HUES48 (cell line): ENCODE measurements around the gene B4GALT7.

Experiments used
- H3K27ac ChIP-seq: one replicate; pipeline ENCODE4 v1.7.0; 2013; ENCODE audit warnings: low read depth, low read length, inconsistent platforms
- H3K27me3 ChIP-seq: 2 replicates; pipeline ENCODE4 v1.6.1; 2013; ENCODE audit warnings: mild to moderate bottlenecking, low read length; ENCODE audit not compliant: control insufficient read depth, insufficient read depth
- H3K36me3 ChIP-seq: 2 replicates; pipeline ENCODE4 v1.6.1; 2013; ENCODE audit warnings: low read length; ENCODE audit not compliant: control insufficient read depth, insufficient read depth
- H3K4me1 ChIP-seq: 2 replicates; pipeline ENCODE4 v1.6.1; 2013; ENCODE audit warnings: mild to moderate bottlenecking, low read length; ENCODE audit not compliant: control insufficient read depth, insufficient read depth
- H3K4me3 ChIP-seq: 2 replicates; pipeline ENCODE4 v1.5.1; 2013; ENCODE audit warnings: mild to moderate bottlenecking, low read depth, low read length
- H3K9ac ChIP-seq: 2 replicates; pipeline ENCODE4 v1.6.1; 2013; ENCODE audit warnings: mild to moderate bottlenecking, low read depth, low read length, moderate library complexity
- H3K9me3 ChIP-seq: 2 replicates; pipeline ENCODE4 v1.6.1; 2013; ENCODE audit warnings: low read length; ENCODE audit not compliant: control insufficient read depth, insufficient read depth

B4GALT7 gene

GRCh38 chr5:177603631-177604030 is 3.7 kb downstream of the B4GALT7 start:
- no peaks in the 10 kb centered on the region for H3K9me3 ChIP-seq
- no peaks in the 10 kb centered on the region; the same call in 1 of the 2 replicates for H3K36me3 ChIP-seq
- peaks cover 16% of the 10 kb centered on the region for H3K4me1 ChIP-seq
- H3K9ac ChIP-seq = no peak overlapping the region
- no peaks in the 10 kb centered on the region for H3K27me3 ChIP-seq
- H3K27ac ChIP-seq = no peak overlapping the region
- no peak overlapping the region for H3K4me3 ChIP-seq

GRCh38 chr5:177604116-177604521 is 4.2 kb downstream of the B4GALT7 start:
- H3K4me3 ChIP-seq = no peak overlapping the region
- H3K9me3 ChIP-seq = no peaks in the 10 kb centered on the region
- no peaks in the 10 kb centered on the region; the same call in 1 of the 2 replicates for H3K36me3 ChIP-seq
- peaks cover 16% of the 10 kb centered on the region for H3K4me1 ChIP-seq
- H3K27me3 ChIP-seq = no peaks in the 10 kb centered on the region
- no peak overlapping the region for H3K27ac ChIP-seq
- H3K9ac ChIP-seq = no peak overlapping the region

DNA sequence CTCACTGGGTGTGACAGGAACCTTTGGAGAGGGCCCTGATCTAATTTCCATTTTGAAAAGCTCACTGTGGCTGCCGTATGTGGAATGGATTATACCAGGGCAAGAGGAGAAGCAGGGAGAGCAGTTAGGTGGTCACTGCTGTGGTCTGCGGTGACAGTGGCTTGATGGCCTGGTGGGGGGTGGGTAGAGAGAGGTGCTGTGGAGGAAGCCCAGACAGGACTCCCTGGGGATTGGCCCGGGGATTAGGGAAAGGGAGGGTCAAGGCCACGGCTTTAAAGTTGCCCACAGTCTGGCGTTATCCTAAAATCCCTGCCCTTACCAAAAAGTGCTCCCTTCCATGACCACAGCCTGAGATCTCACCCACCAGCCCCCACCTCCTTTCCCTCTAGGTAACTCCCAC is 4.7 kb downstream of the B4GALT7 start:
- Histone ChIP-seq H3K27ac (no peak overlapping the region), H3K9me3 (no peaks in the 10 kb centered on the region), H3K4me3 (no peak overlapping the region), H3K27me3 (no peaks in the 10 kb centered on the region), H3K4me1 (peaks cover 16% of the 10 kb centered on the region), H3K9ac (no peak overlapping the region), H3K36me3 (peaks cover 5% of the 10 kb centered on the region; the same call in 1 of the 2 replicates)

- Histone ChIP-seq H3K27ac (no peak overlapping the region), H3K9ac (no peak overlapping the region)
Observed at GRCh38 chr5:177605078-177605477, 5.1 kb downstream of the B4GALT7 start.

GRCh38 chr5:177605667-177606066 is 5.7 kb downstream of the B4GALT7 start:
- no peak overlapping the region for H3K27ac ChIP-seq
- H3K4me3 ChIP-seq = no peak overlapping the region
- no peak overlapping the region for H3K9ac ChIP-seq
- H3K27me3 ChIP-seq = no peaks in the 10 kb centered on the region
- H3K9me3 ChIP-seq = no peaks in the 10 kb centered on the region
- peaks cover 15% of the 10 kb centered on the region for H3K4me1 ChIP-seq
- peaks cover 9% of the 10 kb centered on the region; the same call in 1 of the 2 replicates for H3K36me3 ChIP-seq

More at GRCh38 chr5:177605078-177605477, 5.1 kb downstream of the B4GALT7 start:
- H3K4me3 ChIP-seq = no peak overlapping the region
- no peaks in the 10 kb centered on the region for H3K9me3 ChIP-seq
- no peaks in the 10 kb centered on the region for H3K27me3 ChIP-seq
- peaks cover 16% of the 10 kb centered on the region for H3K4me1 ChIP-seq
- H3K36me3 ChIP-seq = peaks cover 9% of the 10 kb centered on the region; the same call in 1 of the 2 replicates

GRCh38 chr5:177606071-177607051 is 6.4 kb downstream of the B4GALT7 start:
- Histone ChIP-seq H3K9me3 (no peaks in the 10 kb centered on the region), H3K36me3 (peaks cover 9% of the 10 kb centered on the region; the same call in 1 of the 2 replicates), H3K4me1 (peaks cover 11% of the 10 kb centered on the region), H3K27ac (no peak overlapping the region), H3K27me3 (no peaks in the 10 kb centered on the region), H3K4me3 (no peak overlapping the region), H3K9ac (no peak overlapping the region)

- peaks cover 9% of the 10 kb centered on the region; the same call in 1 of the 2 replicates for H3K36me3 ChIP-seq
Observed at GRCh38 chr5:177607115-177607451, 7.2 kb downstream of the B4GALT7 start.

DNA sequence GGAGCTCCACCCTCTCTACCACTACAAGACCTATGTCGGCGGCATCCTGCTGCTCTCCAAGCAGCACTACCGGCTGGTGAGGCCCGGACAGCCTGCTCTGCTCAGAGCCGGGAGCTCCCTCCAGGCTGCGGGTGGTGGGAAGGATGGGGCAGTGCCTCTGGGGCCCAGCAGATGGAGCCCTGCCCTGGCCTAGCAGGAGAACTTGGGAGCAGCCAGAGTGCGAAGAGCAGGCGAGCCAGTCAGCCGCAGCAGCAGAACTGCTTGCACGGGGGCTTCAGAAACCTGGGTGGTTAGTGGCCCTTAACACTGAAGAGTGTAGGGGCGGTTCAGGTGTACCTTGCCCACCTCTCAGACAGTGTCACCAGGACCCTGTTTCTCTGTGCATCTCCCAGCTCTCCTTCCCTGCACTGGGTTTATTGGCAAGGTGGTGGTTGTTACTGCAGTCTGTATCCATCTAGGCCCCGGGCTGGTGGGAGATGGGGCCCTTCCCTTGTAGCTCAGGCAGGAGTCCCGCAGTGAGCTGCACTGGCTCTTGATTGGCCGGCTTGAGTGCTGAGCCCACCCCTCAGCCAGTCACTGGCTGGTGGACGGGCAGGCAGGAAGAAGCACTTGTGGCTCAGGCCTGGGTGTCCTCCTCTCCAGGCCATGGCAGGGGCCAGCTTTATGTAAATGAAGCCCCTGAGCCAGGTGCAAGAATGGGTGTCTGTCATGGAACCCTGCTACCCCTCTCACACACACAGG is 7.7 kb downstream of the B4GALT7 start:
- Histone ChIP-seq H3K4me1 (peaks cover 11% of the 10 kb centered on the region), H3K27me3 (no peaks in the 10 kb centered on the region), H3K9ac (no peak overlapping the region), H3K4me3 (no peak overlapping the region), H3K27ac (peak overlapping the region; percentile 82), H3K36me3 (peaks cover 9% of the 10 kb centered on the region; the same call in 1 of the 2 replicates), H3K9me3 (no peaks in the 10 kb centered on the region)

More at GRCh38 chr5:177607115-177607451, 7.2 kb downstream of the B4GALT7 start:
- H3K27me3 ChIP-seq = no peaks in the 10 kb centered on the region
- H3K4me3 ChIP-seq = no peak overlapping the region
- no peak overlapping the region for H3K9ac ChIP-seq
- peaks cover 11% of the 10 kb centered on the region for H3K4me1 ChIP-seq
- peak overlapping the region; percentile 82 for H3K27ac ChIP-seq
- H3K9me3 ChIP-seq = no peaks in the 10 kb centered on the region

DNA sequence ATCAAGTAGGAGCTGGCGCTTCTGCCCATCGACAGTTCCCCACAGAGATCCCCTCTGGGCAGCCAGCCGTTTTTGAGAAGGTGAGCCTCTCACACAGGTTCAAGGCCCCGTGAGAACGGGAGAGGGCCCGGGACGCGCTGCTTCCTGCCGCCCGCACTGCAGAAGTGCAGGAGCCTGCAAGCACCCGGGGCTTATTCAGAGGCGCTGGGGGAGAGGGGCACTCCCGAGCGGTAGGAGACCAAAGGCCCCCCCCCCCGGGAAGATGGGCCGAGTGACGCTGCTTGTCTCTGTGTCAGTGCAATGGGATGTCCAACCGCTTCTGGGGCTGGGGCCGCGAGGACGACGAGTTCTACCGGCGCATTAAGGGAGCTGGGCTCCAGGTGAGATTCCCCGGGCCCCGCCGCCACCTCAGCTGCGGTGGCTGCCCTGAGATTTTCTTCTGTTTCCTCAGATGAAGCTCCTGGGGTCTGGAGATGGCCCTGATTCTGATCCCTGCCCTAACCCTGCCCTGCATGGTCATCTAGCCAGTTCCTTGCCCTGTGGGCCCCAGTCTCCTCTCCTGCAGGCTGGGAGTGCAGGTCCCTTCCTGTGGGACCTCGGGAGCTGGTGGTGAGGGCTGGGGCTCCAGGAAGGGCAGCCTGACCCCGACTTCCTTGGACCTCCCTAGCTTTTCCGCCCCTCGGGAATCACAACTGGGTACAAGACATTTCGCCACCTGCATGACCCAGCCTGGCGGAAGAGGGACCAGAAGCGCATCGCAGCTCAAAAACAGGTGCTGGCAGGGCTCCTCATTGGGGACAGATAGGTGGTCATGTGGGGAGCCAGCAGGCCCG is 8.5 kb downstream of the B4GALT7 start:
- peaks cover 9% of the 10 kb centered on the region; the same call in 1 of the 2 replicates for H3K36me3 ChIP-seq
- H3K9me3 ChIP-seq = no peaks in the 10 kb centered on the region
- no peaks in the 10 kb centered on the region for H3K27me3 ChIP-seq
- no peak overlapping the region for H3K4me3 ChIP-seq
- peaks cover 11% of the 10 kb centered on the region for H3K4me1 ChIP-seq
- H3K9ac ChIP-seq = no peak overlapping the region
- H3K27ac ChIP-seq = no peak overlapping the region
